Neuron (in vitro differentiated cells): ENCODE results near the gene MCC.

Experiments
- H2AFZ ChIP-seq: one replicate; pipeline ENCODE4 v1.6.1; 2013; ENCODE audit warnings: low read depth, mild to moderate bottlenecking, inconsistent platforms, low read length, moderate library complexity
- H3K27me3 ChIP-seq: one replicate; pipeline ENCODE4 v1.6.1; 2013; ENCODE audit warnings: low read length; ENCODE audit not compliant: insufficient read depth
- H3K36me3 ChIP-seq: one replicate; pipeline ENCODE4 v1.6.1; 2013; ENCODE audit warnings: low read length; ENCODE audit not compliant: insufficient read depth
- H3K4me1 ChIP-seq: one replicate; pipeline ENCODE4 v1.6.1; 2013; ENCODE audit warnings: low read length; ENCODE audit not compliant: insufficient read depth
- H3K4me3 ChIP-seq: 2 replicates; pipeline ENCODE4 v1.5.1; 2013; ENCODE audit warnings: mild to moderate bottlenecking, low read length, moderate library complexity
- H3K9me3 ChIP-seq: one replicate; pipeline ENCODE4 v1.6.1; 2013; ENCODE audit warnings: low read length

MCC gene

GRCh38 chr5:113487781-113488644 is at the start of gene MCC:
MCC (minus strand) TSS chr5:113488453.
- Histone ChIP-seq H3K4me1 (peaks cover 4% of the 10 kb centered on the region), H3K36me3 (no peaks in the 10 kb centered on the region), H3K27me3 (no peaks in the 10 kb centered on the region), H3K9me3 (peaks cover 11% of the 10 kb centered on the region), H3K4me3 (peak within 1 kb of the TSS; percentile 53), H2AFZ (peak within 1 kb of the TSS; percentile 94)

DNA sequence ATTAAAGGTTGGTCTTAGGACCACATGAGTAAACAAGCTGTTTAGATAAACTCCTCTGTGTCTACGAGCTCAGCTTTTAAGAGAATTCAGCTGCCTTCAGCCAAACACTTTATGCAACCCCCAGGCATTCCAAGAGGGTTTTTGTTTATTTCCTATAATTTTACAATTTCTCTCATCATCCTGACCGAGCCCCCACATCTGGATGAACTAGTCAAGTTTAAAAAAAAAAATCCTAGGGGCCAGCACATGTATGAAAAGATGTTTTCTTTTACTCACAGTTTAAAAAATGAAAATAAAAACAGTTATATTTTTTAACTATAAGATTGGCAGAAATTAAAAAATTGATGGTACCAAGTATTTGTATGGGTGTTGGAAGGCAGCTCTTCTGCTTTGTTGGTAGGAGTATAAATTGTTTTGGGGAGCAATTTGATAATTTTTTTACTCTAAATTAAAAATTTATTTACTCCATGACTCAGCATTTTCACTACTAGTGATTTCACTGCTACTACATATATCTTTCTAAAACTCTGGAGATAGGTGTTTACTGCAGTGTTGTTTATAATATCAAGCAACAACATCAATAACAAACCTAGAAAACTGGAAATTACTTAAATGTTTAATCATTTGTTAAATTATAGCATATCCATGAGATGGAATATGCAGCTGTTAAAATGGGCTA is 43.4 kb upstream of the MCC start:
- peaks cover 8% of the 10 kb centered on the region for H3K9me3 ChIP-seq
- no peak overlapping the region for H2AFZ ChIP-seq
- no peaks in the 10 kb centered on the region for H3K27me3 ChIP-seq
- H3K4me1 ChIP-seq: no peaks in the 10 kb centered on the region
- H3K36me3 ChIP-seq: peaks cover 31% of the 10 kb centered on the region
- H3K4me3 ChIP-seq: no peak overlapping the region

DNA sequence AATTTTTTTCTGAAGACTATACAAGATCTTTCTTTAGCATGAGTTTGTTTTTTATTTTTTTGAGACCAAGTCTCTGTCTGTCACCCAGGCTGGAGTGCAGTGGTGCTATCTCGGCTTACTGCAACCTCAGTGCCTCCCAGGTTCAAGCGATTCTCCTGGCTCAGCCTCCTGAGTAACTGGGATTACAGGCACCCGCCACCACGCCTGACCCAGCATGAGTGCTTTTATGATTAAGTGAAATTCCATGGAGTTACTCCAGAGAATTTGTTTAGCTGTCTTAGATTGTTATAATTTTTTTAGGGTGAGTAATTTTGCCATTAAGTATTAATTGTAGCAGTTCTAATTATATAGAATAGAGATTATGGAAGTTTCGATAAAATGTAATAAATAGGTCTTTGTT is 39.5 kb upstream of the MCC start:
- no peaks in the 10 kb centered on the region for H3K27me3 ChIP-seq
- peaks cover 3% of the 10 kb centered on the region for H3K4me1 ChIP-seq
- H3K4me3 ChIP-seq: no peak overlapping the region
- H2AFZ ChIP-seq: no peak overlapping the region
- peaks cover 7% of the 10 kb centered on the region for H3K36me3 ChIP-seq
- peaks cover 7% of the 10 kb centered on the region for H3K9me3 ChIP-seq

DNA sequence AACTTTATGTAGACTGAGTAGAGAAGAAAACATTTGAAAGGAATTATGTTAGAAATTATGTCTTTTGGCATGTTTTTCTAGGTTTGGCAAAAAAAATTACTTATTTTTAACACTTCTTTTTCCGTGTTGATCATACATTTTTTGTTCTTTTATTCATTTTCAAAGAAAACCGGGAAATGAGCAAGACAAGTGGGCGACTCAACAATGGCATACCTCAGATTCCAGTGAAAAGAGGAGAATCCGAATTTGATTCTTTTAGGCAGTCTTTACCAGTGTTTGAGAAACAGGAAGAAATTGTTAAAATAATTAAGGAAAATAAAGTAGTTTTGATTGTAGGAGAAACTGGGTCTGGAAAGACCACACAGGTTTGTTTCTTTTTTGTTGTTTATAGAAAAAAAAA is 38.2 kb upstream of the MCC start:
- H3K4me3 ChIP-seq: no peak overlapping the region
- H3K36me3 ChIP-seq: peaks cover 6% of the 10 kb centered on the region
- peaks cover 3% of the 10 kb centered on the region for H3K4me1 ChIP-seq
- H3K27me3 ChIP-seq: no peaks in the 10 kb centered on the region
- H3K9me3 ChIP-seq: peaks cover 6% of the 10 kb centered on the region
- H2AFZ ChIP-seq: no peak overlapping the region

- Histone ChIP-seq H3K36me3 (peaks cover 5% of the 10 kb centered on the region), H3K4me3 (no peak overlapping the region), H3K27me3 (no peaks in the 10 kb centered on the region), H3K4me1 (peaks cover 3% of the 10 kb centered on the region), H2AFZ (no peak overlapping the region), H3K9me3 (no peaks in the 10 kb centered on the region)
These were observed 36.7 kb upstream of the MCC start for GRCh38 chr5:113524927-113525326.

- Histone ChIP-seq H3K9me3 (no peaks in the 10 kb centered on the region), H3K4me1 (peaks cover 3% of the 10 kb centered on the region), H3K4me3 (no peak overlapping the region), H3K36me3 (peaks cover 7% of the 10 kb centered on the region), H2AFZ (no peak overlapping the region), H3K27me3 (no peaks in the 10 kb centered on the region)
These were observed 34.9 kb upstream of the MCC start for GRCh38 chr5:113523168-113523567.

GRCh38 chr5:113520899-113521298 is 32.6 kb upstream of the MCC start:
- no peaks in the 10 kb centered on the region for H3K27me3 ChIP-seq
- H3K36me3 ChIP-seq: peaks cover 20% of the 10 kb centered on the region
- H2AFZ ChIP-seq: no peak overlapping the region
- no peak overlapping the region for H3K4me3 ChIP-seq
- no peaks in the 10 kb centered on the region for H3K9me3 ChIP-seq
- no peaks in the 10 kb centered on the region for H3K4me1 ChIP-seq

GRCh38 chr5:113520429-113520828 is 32.2 kb upstream of the MCC start:
- Histone ChIP-seq H3K4me1 (peaks cover 3% of the 10 kb centered on the region), H3K36me3 (peaks cover 25% of the 10 kb centered on the region), H3K9me3 (no peaks in the 10 kb centered on the region), H3K4me3 (no peak overlapping the region), H2AFZ (no peak overlapping the region), H3K27me3 (no peaks in the 10 kb centered on the region)

GRCh38 chr5:113519412-113519811 is 31.2 kb upstream of the MCC start:
- H3K4me3 ChIP-seq: no peak overlapping the region
- no peaks in the 10 kb centered on the region for H3K9me3 ChIP-seq
- no peaks in the 10 kb centered on the region for H3K27me3 ChIP-seq
- H3K4me1 ChIP-seq: peaks cover 8% of the 10 kb centered on the region
- peaks cover 26% of the 10 kb centered on the region for H3K36me3 ChIP-seq
- no peak overlapping the region for H2AFZ ChIP-seq

- no peaks in the 10 kb centered on the region for H3K27me3 ChIP-seq
- peaks cover 9% of the 10 kb centered on the region for H3K4me1 ChIP-seq
- H3K4me3 ChIP-seq: no peak overlapping the region
- no peak overlapping the region for H2AFZ ChIP-seq
- H3K36me3 ChIP-seq: peaks cover 26% of the 10 kb centered on the region
- no peaks in the 10 kb centered on the region for H3K9me3 ChIP-seq
These were observed 30.6 kb upstream of the MCC start for GRCh38 chr5:113518884-113519283.

DNA sequence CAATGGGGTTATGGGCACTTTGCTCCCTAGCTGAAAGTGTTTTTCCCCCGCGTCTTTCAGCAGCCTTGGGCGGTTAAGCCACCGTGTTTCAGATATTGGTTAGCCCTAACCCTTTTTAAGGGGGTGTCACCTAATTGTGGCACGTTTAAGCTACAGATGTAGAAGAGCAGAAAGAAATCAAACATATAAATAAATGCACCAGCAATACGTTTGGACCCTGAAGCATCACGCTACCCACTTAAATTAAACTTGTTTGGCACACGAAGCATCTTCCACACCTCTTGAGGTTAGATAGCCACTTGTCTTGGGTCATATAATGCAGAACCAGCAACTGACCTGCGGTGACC is 26.0 kb upstream of the MCC start:
- Histone ChIP-seq H3K27me3 (no peaks in the 10 kb centered on the region), H2AFZ (peak overlapping the region; percentile 83), H3K4me1 (peaks cover 9% of the 10 kb centered on the region), H3K4me3 (peak overlapping the region; percentile 74), H3K9me3 (no peaks in the 10 kb centered on the region), H3K36me3 (peaks cover 22% of the 10 kb centered on the region)

DNA sequence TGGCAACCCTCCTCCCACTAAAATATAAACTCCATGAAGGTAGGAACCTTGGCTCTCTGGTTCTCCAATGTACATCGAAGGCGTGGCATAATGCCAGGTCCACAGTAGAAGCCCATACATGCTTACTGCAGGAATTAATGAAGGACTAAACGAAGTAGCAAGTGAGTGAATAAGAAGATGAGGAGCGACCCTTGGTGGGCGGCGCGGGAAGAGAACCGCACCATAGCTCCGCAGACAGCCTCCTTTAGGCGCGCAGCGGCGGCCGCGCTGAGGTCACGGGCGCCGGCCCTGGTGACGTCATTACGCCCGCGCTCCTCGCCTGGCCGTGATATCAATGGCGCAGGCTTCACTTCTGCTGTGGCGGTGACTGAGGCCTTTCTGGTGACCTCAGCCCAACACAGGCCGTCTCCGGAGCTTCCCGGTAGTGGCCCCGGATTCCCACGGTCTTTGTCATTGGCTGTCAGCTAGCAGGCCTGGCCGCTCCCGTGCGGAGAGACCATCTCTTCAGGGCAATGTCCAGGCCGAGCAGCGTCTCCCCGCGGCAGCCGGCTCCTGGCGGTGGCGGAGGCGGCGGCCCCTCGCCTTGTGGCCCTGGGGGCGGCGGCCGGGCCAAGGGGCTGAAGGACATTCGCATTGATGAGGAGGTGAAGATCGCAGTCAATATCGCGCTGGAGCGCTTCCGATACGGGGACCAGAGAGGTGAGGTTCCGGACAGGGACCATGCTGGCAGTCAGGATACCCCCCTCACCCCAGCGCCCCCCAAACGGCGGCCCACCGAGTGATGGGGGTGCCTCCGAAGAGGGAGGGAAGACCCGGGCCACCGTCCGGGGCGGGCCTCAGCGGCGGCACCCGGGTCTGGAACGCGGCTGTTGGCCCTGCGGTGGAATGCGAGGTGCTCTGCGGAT is 25.4 kb upstream of the MCC start, which contains the start of gene YTHDC2:
YTHDC2 (plus strand) TSS at position 311 of the 905 bp plus-strand sequence; CDS start at position 513, 202 bp downstream.
- H2AFZ ChIP-seq: peak within 1 kb of the TSS; percentile 83
- H3K4me1 ChIP-seq: peaks cover 9% of the 10 kb centered on the region
- no peaks in the 10 kb centered on the region for H3K9me3 ChIP-seq
- H3K27me3 ChIP-seq: no peaks in the 10 kb centered on the region
- peaks cover 22% of the 10 kb centered on the region for H3K36me3 ChIP-seq
- H3K4me3 ChIP-seq: peak within 1 kb of the TSS; percentile 74

GRCh38 chr5:113512341-113512740 is 24.1 kb upstream of the MCC start:
- peaks cover 15% of the 10 kb centered on the region for H3K36me3 ChIP-seq
- no peaks in the 10 kb centered on the region for H3K27me3 ChIP-seq
- peaks cover 9% of the 10 kb centered on the region for H3K4me1 ChIP-seq
- H3K4me3 ChIP-seq: no peak overlapping the region
- no peak overlapping the region for H2AFZ ChIP-seq
- H3K9me3 ChIP-seq: no peaks in the 10 kb centered on the region
